Measurements from ENCODE around the gene MRPS6. TPM values are rescaled to one million over a fixed set of nuclear protein-coding genes. Genes with fewer than 3 reads are reported as not detected.

Gene MRPS6
- total RNA-seq, 1 experiment from 2014 or later, result 56.8 TPM

GRCh38 chr21:34035619-34036354 is 37.6 kb upstream of the MRPS6 start:
- no peak for DNase-seq
- H3K9me2 ChIP-seq (replicated peaks; ENCODE audit: insufficient read depth, low read length), result no peaks in the 10 kb centered on the region
- H3K4me1 ChIP-seq (ENCODE audit: low read length), result no peaks in the 10 kb centered on the region
- H2AFZ ChIP-seq (ENCODE audit: low read length), result no peak overlapping the region
- H3K9ac ChIP-seq (ENCODE audit: low read length), result no peak overlapping the region
- H3K27ac ChIP-seq (ENCODE audit: low read length), result no peak overlapping the region
- H4K20me1 ChIP-seq (ENCODE audit: insufficient read depth, low read depth, low read length), result no peaks in the 10 kb centered on the region
- no peak overlapping the region for H3K4me2 ChIP-seq (ENCODE audit: low read depth, low read length, poor library complexity, severe bottlenecking)
- no peaks in the 10 kb centered on the region for H3K79me2 ChIP-seq (ENCODE audit: low read length)
- H3K4me3 ChIP-seq (ENCODE audit: low read length), result no peak overlapping the region
- no peaks in the 10 kb centered on the region for H3K36me3 ChIP-seq (ENCODE audit: insufficient read depth, low read length)
- H3K9me3 ChIP-seq (ENCODE audit: low read length), result no peaks in the 10 kb centered on the region
- H3K27me3 ChIP-seq (ENCODE audit: low read length), result no peaks in the 10 kb centered on the region

DNA sequence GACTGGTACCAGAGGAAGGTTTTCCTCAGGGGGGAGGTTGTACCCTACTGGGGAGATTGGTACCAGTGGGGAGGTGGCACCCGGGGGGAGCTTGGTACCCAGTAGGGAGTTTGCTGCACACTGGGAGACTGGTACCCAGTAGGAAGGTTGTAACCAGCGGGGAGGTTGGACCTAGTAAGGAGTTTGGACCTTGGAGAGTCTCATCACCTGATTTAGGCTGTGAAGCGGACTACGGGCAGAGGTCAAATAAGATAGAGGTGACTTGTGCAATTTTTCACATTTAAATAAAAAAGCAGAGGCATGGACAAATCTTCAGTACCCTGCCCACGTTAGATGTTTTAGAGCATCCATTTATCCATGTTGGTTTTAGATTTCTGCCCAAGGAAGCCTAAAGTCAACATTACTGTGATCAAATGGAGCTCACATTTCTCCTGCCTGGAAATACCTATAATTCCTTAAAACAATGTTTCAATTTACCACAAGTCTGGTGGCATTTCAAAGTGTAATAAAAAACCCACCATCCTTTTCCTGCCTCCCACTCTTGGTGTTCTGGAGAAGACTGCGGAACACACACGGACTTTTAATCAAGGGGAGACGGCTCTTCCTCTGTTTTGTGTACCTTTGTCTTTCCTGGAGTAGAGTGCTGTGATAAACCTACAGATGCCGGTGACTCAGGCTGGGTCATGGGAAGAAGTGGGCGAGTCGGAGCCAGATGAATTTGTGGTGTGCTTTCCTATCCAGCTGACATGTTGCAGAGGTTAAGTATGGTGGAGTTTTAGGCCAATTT is 36.2 kb upstream of the MRPS6 start:
- Histone ChIP-seq H3K79me2 (ENCODE audit: low read length) (no peaks in the 10 kb centered on the region), H3K9me3 (ENCODE audit: low read length) (no peaks in the 10 kb centered on the region), H2AFZ (ENCODE audit: low read length) (no peak overlapping the region), H3K27ac (ENCODE audit: low read length) (no peak overlapping the region), H4K20me1 (ENCODE audit: insufficient read depth, low read depth, low read length) (no peaks in the 10 kb centered on the region), H3K36me3 (ENCODE audit: insufficient read depth, low read length) (no peaks in the 10 kb centered on the region), H3K4me3 (ENCODE audit: low read length) (no peak overlapping the region), H3K4me2 (ENCODE audit: low read depth, low read length, poor library complexity, severe bottlenecking) (no peak overlapping the region), H3K9ac (ENCODE audit: low read length) (no peak overlapping the region), H3K9me2 (replicated peaks; ENCODE audit: insufficient read depth, low read length) (no peaks in the 10 kb centered on the region), H3K27me3 (ENCODE audit: low read length) (no peaks in the 10 kb centered on the region), H3K4me1 (ENCODE audit: low read length) (no peaks in the 10 kb centered on the region)
- no peak for DNase-seq

GRCh38 chr21:34039678-34040382 is 33.5 kb upstream of the MRPS6 start:
- Histone ChIP-seq H3K9me3 (ENCODE audit: low read length) (no peaks in the 10 kb centered on the region), H3K36me3 (ENCODE audit: insufficient read depth, low read length) (no peaks in the 10 kb centered on the region), H3K79me2 (ENCODE audit: low read length) (no peaks in the 10 kb centered on the region), H3K4me1 (ENCODE audit: low read length) (no peaks in the 10 kb centered on the region), H3K9me2 (replicated peaks; ENCODE audit: insufficient read depth, low read length) (no peaks in the 10 kb centered on the region), H3K27me3 (ENCODE audit: low read length) (no peaks in the 10 kb centered on the region), H3K27ac (ENCODE audit: low read length) (no peak overlapping the region), H2AFZ (ENCODE audit: low read length) (no peak overlapping the region), H3K4me2 (ENCODE audit: low read depth, low read length, poor library complexity, severe bottlenecking) (no peak overlapping the region), H3K4me3 (ENCODE audit: low read length) (no peak overlapping the region), H3K9ac (ENCODE audit: low read length) (no peak overlapping the region), H4K20me1 (ENCODE audit: insufficient read depth, low read depth, low read length) (no peaks in the 10 kb centered on the region)
- DNase-seq, result no peak

DNA sequence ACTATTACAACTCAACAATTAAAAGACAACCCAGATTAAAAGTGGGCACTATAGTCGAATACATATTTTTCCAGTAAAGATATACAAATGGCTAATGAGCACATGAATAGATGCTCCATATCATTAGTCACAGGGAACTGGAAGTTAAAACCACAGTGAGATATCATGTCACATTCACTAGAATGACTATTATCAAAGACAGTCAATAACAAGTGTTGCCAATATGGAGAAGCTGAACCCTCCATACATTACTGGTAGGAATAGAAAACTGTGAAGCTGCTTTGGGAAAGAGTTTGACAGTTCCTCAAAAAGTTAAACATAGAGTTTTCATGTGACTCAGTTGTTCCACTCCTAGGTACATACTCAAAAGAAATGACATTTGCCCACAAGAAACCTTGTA is 30.6 kb upstream of the MRPS6 start:
- H4K20me1 ChIP-seq (ENCODE audit: insufficient read depth, low read depth, low read length), result no peaks in the 10 kb centered on the region
- no peak for DNase-seq
- peaks cover 6% of the 10 kb centered on the region for H3K4me1 ChIP-seq (ENCODE audit: low read length)
- H3K9ac ChIP-seq (ENCODE audit: low read length), result no peak overlapping the region
- H3K9me3 ChIP-seq (ENCODE audit: low read length), result no peaks in the 10 kb centered on the region
- H3K27me3 ChIP-seq (ENCODE audit: low read length), result no peaks in the 10 kb centered on the region
- H3K36me3 ChIP-seq (ENCODE audit: insufficient read depth, low read length), result no peaks in the 10 kb centered on the region
- H3K4me2 ChIP-seq (ENCODE audit: low read depth, low read length, poor library complexity, severe bottlenecking), result no peak overlapping the region
- no peak overlapping the region for H3K27ac ChIP-seq (ENCODE audit: low read length)
- H3K4me3 ChIP-seq (ENCODE audit: low read length), result no peak overlapping the region
- no peaks in the 10 kb centered on the region for H3K79me2 ChIP-seq (ENCODE audit: low read length)
- H2AFZ ChIP-seq (ENCODE audit: low read length), result no peak overlapping the region
- no peaks in the 10 kb centered on the region for H3K9me2 ChIP-seq (replicated peaks; ENCODE audit: insufficient read depth, low read length)

- no peak for DNase-seq
- Histone ChIP-seq H3K36me3 (ENCODE audit: insufficient read depth, low read length) (no peaks in the 10 kb centered on the region), H4K20me1 (ENCODE audit: insufficient read depth, low read depth, low read length) (no peaks in the 10 kb centered on the region), H3K79me2 (ENCODE audit: low read length) (no peaks in the 10 kb centered on the region), H2AFZ (ENCODE audit: low read length) (no peak overlapping the region), H3K4me3 (ENCODE audit: low read length) (no peak overlapping the region), H3K4me1 (ENCODE audit: low read length) (peaks cover 6% of the 10 kb centered on the region), H3K27ac (ENCODE audit: low read length) (no peak overlapping the region), H3K9ac (ENCODE audit: low read length) (no peak overlapping the region), H3K27me3 (ENCODE audit: low read length) (no peaks in the 10 kb centered on the region), H3K4me2 (ENCODE audit: low read depth, low read length, poor library complexity, severe bottlenecking) (no peak overlapping the region), H3K9me2 (replicated peaks; ENCODE audit: insufficient read depth, low read length) (no peaks in the 10 kb centered on the region), H3K9me3 (ENCODE audit: low read length) (no peaks in the 10 kb centered on the region)
Observed at GRCh38 chr21:34043333-34043732, 30.0 kb upstream of the MRPS6 start.

DNA sequence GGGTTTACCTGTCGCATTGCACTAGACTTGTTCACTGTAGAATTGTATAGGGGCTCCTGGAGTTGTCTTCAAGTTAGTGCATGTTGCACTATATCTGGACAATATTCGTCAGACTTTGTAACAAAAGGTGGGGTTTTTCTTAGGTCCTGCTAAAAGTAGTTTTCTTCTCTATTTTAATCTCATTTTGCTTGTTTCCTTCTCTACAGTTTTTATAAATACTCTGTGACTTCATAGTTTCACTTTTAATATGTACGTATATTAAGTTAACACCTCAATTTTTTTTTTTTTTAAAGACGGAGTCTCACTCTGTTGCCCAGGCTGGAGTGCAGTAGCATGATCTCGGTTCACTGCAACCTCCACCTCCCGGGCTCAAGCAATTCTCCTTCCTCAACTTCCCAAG is 26.5 kb upstream of the MRPS6 start:
- Histone ChIP-seq H3K36me3 (ENCODE audit: insufficient read depth, low read length) (no peaks in the 10 kb centered on the region), H4K20me1 (ENCODE audit: insufficient read depth, low read depth, low read length) (no peaks in the 10 kb centered on the region), H3K4me3 (ENCODE audit: low read length) (no peak overlapping the region), H3K9me2 (replicated peaks; ENCODE audit: insufficient read depth, low read length) (no peaks in the 10 kb centered on the region), H3K9me3 (ENCODE audit: low read length) (no peaks in the 10 kb centered on the region), H3K27me3 (ENCODE audit: low read length) (no peaks in the 10 kb centered on the region), H3K4me1 (ENCODE audit: low read length) (peaks cover 6% of the 10 kb centered on the region), H3K79me2 (ENCODE audit: low read length) (no peaks in the 10 kb centered on the region), H3K9ac (ENCODE audit: low read length) (no peak overlapping the region), H3K4me2 (ENCODE audit: low read depth, low read length, poor library complexity, severe bottlenecking) (peak overlapping the region; percentile 35), H2AFZ (ENCODE audit: low read length) (peak overlapping the region; percentile 13; the same call in 1 of the 2 replicates), H3K27ac (ENCODE audit: low read length) (no peak overlapping the region)
- DNase-seq, result no peak

DNA sequence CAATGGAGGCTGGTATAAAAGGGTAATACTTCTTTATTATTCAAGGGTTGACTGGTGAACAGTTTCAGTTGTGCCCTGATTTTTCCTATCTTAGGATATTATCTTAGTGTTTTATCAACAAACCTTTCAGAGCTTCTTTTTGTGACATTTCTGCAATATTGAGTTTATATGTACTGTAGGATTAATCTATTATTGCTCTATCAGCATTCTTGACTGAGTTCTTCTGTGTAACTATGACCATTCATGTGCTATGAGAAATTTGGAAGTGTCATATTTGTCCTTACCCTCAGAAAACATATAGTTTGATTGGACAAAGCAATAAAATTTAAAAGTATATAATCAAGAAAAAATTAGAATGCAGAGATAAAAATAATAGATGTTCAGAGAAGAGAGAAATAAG is 25.5 kb upstream of the MRPS6 start:
- Histone ChIP-seq H3K9ac (ENCODE audit: low read length) (no peak overlapping the region), H2AFZ (ENCODE audit: low read length) (no peak overlapping the region), H3K27ac (ENCODE audit: low read length) (no peak overlapping the region)

GRCh38 chr21:34052171-34052570 is 21.2 kb upstream of the MRPS6 start:
- H3K4me3 ChIP-seq (ENCODE audit: low read length), result no peak overlapping the region
- no peaks in the 10 kb centered on the region for H3K79me2 ChIP-seq (ENCODE audit: low read length)
- H3K4me1 ChIP-seq (ENCODE audit: low read length), result no peaks in the 10 kb centered on the region
- no peak for DNase-seq
- no peak overlapping the region for H3K9ac ChIP-seq (ENCODE audit: low read length)
- no peaks in the 10 kb centered on the region for H3K27me3 ChIP-seq (ENCODE audit: low read length)
- no peaks in the 10 kb centered on the region for H3K9me2 ChIP-seq (replicated peaks; ENCODE audit: insufficient read depth, low read length)
- no peaks in the 10 kb centered on the region for H4K20me1 ChIP-seq (ENCODE audit: insufficient read depth, low read depth, low read length)
- H3K9me3 ChIP-seq (ENCODE audit: low read length), result no peaks in the 10 kb centered on the region
- no peaks in the 10 kb centered on the region for H3K36me3 ChIP-seq (ENCODE audit: insufficient read depth, low read length)
- H2AFZ ChIP-seq (ENCODE audit: low read length), result no peak overlapping the region
- H3K27ac ChIP-seq (ENCODE audit: low read length), result no peak overlapping the region
- H3K4me2 ChIP-seq (ENCODE audit: low read depth, low read length, poor library complexity, severe bottlenecking), result no peak overlapping the region

More for the DNA sequence above, 25.5 kb upstream of the MRPS6 start:
- H3K4me1 ChIP-seq (ENCODE audit: low read length), result peaks cover 6% of the 10 kb centered on the region
- H3K27me3 ChIP-seq (ENCODE audit: low read length), result no peaks in the 10 kb centered on the region
- no peaks in the 10 kb centered on the region for H3K36me3 ChIP-seq (ENCODE audit: insufficient read depth, low read length)
- H4K20me1 ChIP-seq (ENCODE audit: insufficient read depth, low read depth, low read length), result no peaks in the 10 kb centered on the region
- H3K9me3 ChIP-seq (ENCODE audit: low read length), result no peaks in the 10 kb centered on the region
- no peak overlapping the region for H3K4me2 ChIP-seq (ENCODE audit: low read depth, low read length, poor library complexity, severe bottlenecking)
- DNase-seq, result no peak
- no peak overlapping the region for H3K4me3 ChIP-seq (ENCODE audit: low read length)
- H3K79me2 ChIP-seq (ENCODE audit: low read length), result no peaks in the 10 kb centered on the region
- H3K9me2 ChIP-seq (replicated peaks; ENCODE audit: insufficient read depth, low read length), result no peaks in the 10 kb centered on the region

Data from Karpas-422 (cell line).